ENCODE results near the gene KRT81.

The KRT81 gene

GRCh38 chr12:52257074-52257551 lies 34.2 kb downstream of the KRT81 start:
- no peak overlapping the region for H2AFZ ChIP-seq (ENCODE audit: low read depth)
- H3K4me3 ChIP-seq (IDR thresholded peaks at IDR 0.05; ENCODE audit: insufficient read depth, low read depth, low read length): no peak overlapping the region
- no peaks in the 10 kb centered on the region for H3K36me3 ChIP-seq (ENCODE audit: insufficient read depth)
- H3K4me2 ChIP-seq: no peak overlapping the region
- peaks cover 8% of the 10 kb centered on the region for H3K4me1 ChIP-seq (ENCODE audit: low read depth, poor library complexity, severe bottlenecking)
- TF ChIP-seq CTCF (conservative IDR thresholded peaks at IDR 0.05; ENCODE audit: low read depth, low read length): no peak
- H3K9ac ChIP-seq: no peak overlapping the region
- H4K20me1 ChIP-seq (ENCODE audit: insufficient read depth): no peaks in the 10 kb centered on the region
- no peaks in the 10 kb centered on the region for H3K27me3 ChIP-seq (ENCODE audit: insufficient read depth, low read depth)
- no peaks in the 10 kb centered on the region for H3K79me2 ChIP-seq (ENCODE audit: insufficient read depth, low read depth)
- no peak overlapping the region for H3K27ac ChIP-seq

GRCh38 chr12:52256584-52256935 lies 34.8 kb downstream of the KRT81 start:
- Histone ChIP-seq H3K4me3 (IDR thresholded peaks at IDR 0.05; ENCODE audit: insufficient read depth, low read depth, low read length) (no peak overlapping the region), H3K27ac (no peak overlapping the region), H3K79me2 (ENCODE audit: insufficient read depth, low read depth) (no peaks in the 10 kb centered on the region), H3K4me2 (no peak overlapping the region), H3K36me3 (ENCODE audit: insufficient read depth) (no peaks in the 10 kb centered on the region), H3K27me3 (ENCODE audit: insufficient read depth, low read depth) (no peaks in the 10 kb centered on the region), H3K9ac (no peak overlapping the region), H3K4me1 (ENCODE audit: low read depth, poor library complexity, severe bottlenecking) (peaks cover 8% of the 10 kb centered on the region), H4K20me1 (ENCODE audit: insufficient read depth) (no peaks in the 10 kb centered on the region), H2AFZ (ENCODE audit: low read depth) (no peak overlapping the region)
- TF ChIP-seq CTCF (conservative IDR thresholded peaks at IDR 0.05; ENCODE audit: low read depth, low read length): no peak

- Histone ChIP-seq H3K36me3 (ENCODE audit: insufficient read depth) (no peaks in the 10 kb centered on the region), H3K4me3 (IDR thresholded peaks at IDR 0.05; ENCODE audit: insufficient read depth, low read depth, low read length) (no peak overlapping the region), H3K4me1 (ENCODE audit: low read depth, poor library complexity, severe bottlenecking) (peaks cover 4% of the 10 kb centered on the region), H3K79me2 (ENCODE audit: insufficient read depth, low read depth) (no peaks in the 10 kb centered on the region), H4K20me1 (ENCODE audit: insufficient read depth) (no peaks in the 10 kb centered on the region), H3K4me2 (no peak overlapping the region), H3K27me3 (ENCODE audit: insufficient read depth, low read depth) (no peaks in the 10 kb centered on the region), H3K9ac (no peak overlapping the region), H3K27ac (no peak overlapping the region), H2AFZ (ENCODE audit: low read depth) (no peak overlapping the region)
- TF ChIP-seq CTCF (conservative IDR thresholded peaks at IDR 0.05; ENCODE audit: low read depth, low read length): no peak
Observed at GRCh38 chr12:52255926-52256583, 35.3 kb downstream of the KRT81 start.

- Histone ChIP-seq H3K9ac (no peak overlapping the region), H3K79me2 (ENCODE audit: insufficient read depth, low read depth) (no peaks in the 10 kb centered on the region), H3K4me3 (IDR thresholded peaks at IDR 0.05; ENCODE audit: insufficient read depth, low read depth, low read length) (no peak overlapping the region), H4K20me1 (ENCODE audit: insufficient read depth) (no peaks in the 10 kb centered on the region), H3K36me3 (ENCODE audit: insufficient read depth) (no peaks in the 10 kb centered on the region), H3K27me3 (ENCODE audit: insufficient read depth, low read depth) (no peaks in the 10 kb centered on the region), H3K27ac (no peak overlapping the region), H2AFZ (ENCODE audit: low read depth) (no peak overlapping the region), H3K4me1 (ENCODE audit: low read depth, poor library complexity, severe bottlenecking) (no peaks in the 10 kb centered on the region), H3K4me2 (no peak overlapping the region)
- TF ChIP-seq CTCF (conservative IDR thresholded peaks at IDR 0.05; ENCODE audit: low read depth, low read length): no peak
Observed at GRCh38 chr12:52254965-52255751, 36.2 kb downstream of the KRT81 start.

All from KMS-11 (cell line).